KMS-11 (cell line): ENCODE measurements around the gene CDH4.

Experiments used
- H2AFZ ChIP-seq: fragments of 200-600 bp; sonication (generic); 2 replicates; pipeline ENCODE4 v1.6.1; 2016; ENCODE audit warnings: antibody characterized with exemption, mixed run types, low read depth
- H3K27ac ChIP-seq: fragments of 200-600 bp; sonication (generic); 2 replicates; pipeline ENCODE4 v1.6.1; 2016; ENCODE audit warnings: mild to moderate bottlenecking, mixed run types
- H3K27me3 ChIP-seq: fragments of 200-600 bp; sonication (generic); 2 replicates; pipeline ENCODE4 v1.6.1; 2017; ENCODE audit warnings: mild to moderate bottlenecking, low read depth, mixed run types, moderate library complexity; ENCODE audit not compliant: insufficient read depth
- H3K36me3 ChIP-seq: fragments of 200-600 bp; sonication (generic); 2 replicates; pipeline ENCODE4 v1.6.1; 2017; ENCODE audit warnings: mild to moderate bottlenecking, mixed run types; ENCODE audit not compliant: insufficient read depth
- H3K4me1 ChIP-seq: fragments of 200-600 bp; sonication (generic); 2 replicates; pipeline ENCODE4 v1.6.1; 2016; ENCODE audit warnings: mild to moderate bottlenecking, low read depth, mixed run types; ENCODE audit not compliant: poor library complexity, severe bottlenecking
- H3K4me2 ChIP-seq: fragments of 200-600 bp; sonication (generic); 2 replicates; pipeline ENCODE4 v1.7.0; 2016; ENCODE audit warnings: mild to moderate bottlenecking, mixed run types
- H3K4me3 ChIP-seq: fragments of 200-600 bp; sonication (generic); IDR thresholded peaks from 2 replicates; pipeline ENCODE4 v1.6.1; 2017; ENCODE audit warnings: low read depth, low read length, mixed read lengths; ENCODE audit not compliant: insufficient read depth
- H3K79me2 ChIP-seq: fragments of 200-600 bp; sonication (generic); 2 replicates; pipeline ENCODE4 v1.6.1; 2016; ENCODE audit warnings: low read depth, mixed run types; ENCODE audit not compliant: insufficient read depth
- H3K9ac ChIP-seq: fragments of 200-600 bp; sonication (generic); 2 replicates; pipeline ENCODE4 v1.6.1; 2016; ENCODE audit warnings: mild to moderate bottlenecking, mixed run types
- H4K20me1 ChIP-seq: fragments of 200-600 bp; sonication (generic); 2 replicates; pipeline ENCODE4 v1.6.1; 2016; ENCODE audit warnings: mild to moderate bottlenecking, mixed run types; ENCODE audit not compliant: insufficient read depth
- CTCF ChIP-seq: fragments of 200-600 bp; sonication (generic); conservative IDR thresholded peaks from 2 replicates; pipeline ENCODE4 v1.6.1; 2017; ENCODE audit warnings: low read depth, mild to moderate bottlenecking, antibody characterized with exemption, low read length, moderate library complexity, mixed read lengths

The CDH4 gene

GRCh38 chr20:61541537-61541936, 289.5 kb downstream of the CDH4 start:
- H3K79me2 ChIP-seq = no peaks in the 10 kb centered on the region
- H3K4me2 ChIP-seq = no peak overlapping the region
- H3K4me3 ChIP-seq = no peak overlapping the region
- H2AFZ ChIP-seq = no peak overlapping the region
- H3K36me3 ChIP-seq = no peaks in the 10 kb centered on the region
- no peak overlapping the region for H3K27ac ChIP-seq
- TF ChIP-seq CTCF = no peak
- H3K4me1 ChIP-seq = no peaks in the 10 kb centered on the region
- H4K20me1 ChIP-seq = no peaks in the 10 kb centered on the region
- no peak overlapping the region for H3K9ac ChIP-seq
- peaks cover 9% of the 10 kb centered on the region; the same call in 1 of the 2 replicates for H3K27me3 ChIP-seq

DNA sequence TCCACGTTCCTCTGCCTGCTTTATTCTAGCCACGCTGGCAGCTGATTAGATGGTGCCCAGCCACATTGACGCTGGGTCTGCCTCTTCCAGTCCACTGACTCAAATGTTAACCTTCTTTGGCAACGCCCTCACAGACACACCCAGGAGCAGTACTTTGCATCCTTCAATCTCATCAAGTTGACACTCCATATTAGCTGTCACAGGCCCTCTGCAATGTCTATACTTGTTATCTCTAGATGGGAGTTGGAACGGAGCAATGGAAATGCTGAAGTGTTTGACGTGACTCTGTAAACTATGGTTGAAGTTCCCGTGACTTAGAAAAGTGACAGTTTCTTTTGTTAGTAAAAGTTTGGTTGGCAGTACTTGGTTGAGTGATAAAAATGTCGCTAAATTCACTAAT, 291.0 kb downstream of the CDH4 start:
- H3K4me3 ChIP-seq = no peak overlapping the region
- no peak for TF ChIP-seq CTCF
- no peaks in the 10 kb centered on the region for H3K4me1 ChIP-seq
- no peak overlapping the region for H2AFZ ChIP-seq
- H3K27ac ChIP-seq = no peak overlapping the region
- H3K36me3 ChIP-seq = no peaks in the 10 kb centered on the region
- H3K27me3 ChIP-seq = peaks cover 9% of the 10 kb centered on the region; the same call in 1 of the 2 replicates
- no peaks in the 10 kb centered on the region for H4K20me1 ChIP-seq
- no peak overlapping the region for H3K4me2 ChIP-seq
- no peak overlapping the region for H3K9ac ChIP-seq
- H3K79me2 ChIP-seq = no peaks in the 10 kb centered on the region

DNA sequence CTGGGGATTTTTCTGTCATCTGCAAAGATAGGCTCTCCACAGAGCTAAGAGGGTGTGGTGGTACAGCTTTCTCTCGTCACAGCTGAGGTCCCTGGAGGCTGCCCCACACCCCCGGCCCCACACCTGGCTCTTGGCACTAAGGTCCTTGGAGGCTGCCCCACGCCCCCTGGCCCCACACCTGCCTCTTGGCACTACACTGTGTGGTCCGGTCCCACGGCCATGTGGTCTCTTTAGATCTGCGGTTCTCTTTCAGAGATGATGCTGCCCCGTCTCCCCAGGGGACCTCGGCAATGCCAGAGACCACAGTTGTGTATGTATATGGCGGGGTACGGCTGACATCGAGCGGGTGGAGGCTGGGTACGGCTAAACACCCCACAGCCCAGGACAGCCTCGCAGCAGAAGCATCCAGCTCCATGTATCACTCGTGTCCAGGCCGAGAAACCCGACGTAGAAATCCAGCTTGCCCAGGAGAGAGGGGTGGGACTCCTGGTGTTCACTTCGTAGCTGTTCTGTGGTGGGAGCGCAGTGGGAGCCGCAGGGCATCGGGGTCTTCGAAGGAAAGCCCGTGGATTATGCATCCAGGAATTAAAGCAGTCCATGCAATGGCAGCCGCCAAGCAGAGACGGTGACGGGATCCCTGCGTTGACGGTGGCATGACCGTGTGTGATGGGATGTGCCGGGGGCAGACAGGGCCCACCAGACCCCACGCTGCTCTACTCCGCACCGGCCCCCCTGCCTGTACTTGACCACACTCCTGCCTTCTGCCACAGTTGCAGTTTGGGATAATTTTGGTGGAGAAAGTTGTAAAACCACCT, 292.1 kb downstream of the CDH4 start:
- TF ChIP-seq CTCF = no peak

GRCh38 chr20:61544910-61545889, 293.1 kb downstream of the CDH4 start:
- peaks cover 17% of the 10 kb centered on the region; the same call in 1 of the 2 replicates for H3K27me3 ChIP-seq
- H3K36me3 ChIP-seq = no peaks in the 10 kb centered on the region
- H3K27ac ChIP-seq = no peak overlapping the region
- H2AFZ ChIP-seq = no peak overlapping the region
- no peaks in the 10 kb centered on the region for H3K79me2 ChIP-seq
- no peak overlapping the region for H3K9ac ChIP-seq
- H3K4me2 ChIP-seq = no peak overlapping the region
- no peak for TF ChIP-seq CTCF
- H3K4me3 ChIP-seq = no peak overlapping the region
- H4K20me1 ChIP-seq = no peaks in the 10 kb centered on the region
- H3K4me1 ChIP-seq = no peaks in the 10 kb centered on the region

More for the DNA sequence above, 292.1 kb downstream of the CDH4 start:
- no peak overlapping the region for H2AFZ ChIP-seq
- H3K79me2 ChIP-seq = no peaks in the 10 kb centered on the region
- H3K9ac ChIP-seq = no peak overlapping the region
- H3K27ac ChIP-seq = no peak overlapping the region
- no peaks in the 10 kb centered on the region for H3K36me3 ChIP-seq
- no peak overlapping the region for H3K4me2 ChIP-seq
- H3K4me1 ChIP-seq = no peaks in the 10 kb centered on the region
- no peak overlapping the region for H3K4me3 ChIP-seq
- peaks cover 13% of the 10 kb centered on the region; the same call in 1 of the 2 replicates for H3K27me3 ChIP-seq
- no peaks in the 10 kb centered on the region for H4K20me1 ChIP-seq
